Renal cortical epithelial cell (primary cell): ENCODE measurements around the gene C3orf22. TPM values are rescaled to one million over a fixed set of nuclear protein-coding genes. Genes with fewer than 3 reads are reported as not detected.
"Not testable (repeated sequence)": the region's sequence is repeated elsewhere in the genome, so short reads cannot be mapped to it uniquely, and the experiment has no call there.

Experiments used
- DNase-seq: peaks from one replicate; pipeline ENCODE4 v3.0.0-alpha.2; 2011; ENCODE audit warnings: low read depth
- total RNA-seq: library from RNA; depleted of rRNA; stranded (reverse); fragments of >200 nt; gene quantifications from 2 replicates; pipeline ENCODE4 v1.2.3, GENCODE V29; 2014

C3orf22 gene
- total RNA-seq, 1 donor from 2014 or later = not detected

GRCh38 chr3:126543457-126544061, 15.2 kb downstream of the C3orf22 start:
- no peak for DNase-seq

- no peak for DNase-seq
Measured at GRCh38 chr3:126542340-126543241, 16.1 kb downstream of the C3orf22 start.

- DNase-seq = no peak
Measured at GRCh38 chr3:126541628-126542339, 16.9 kb downstream of the C3orf22 start.

- no peak for DNase-seq
Measured at GRCh38 chr3:126540951-126541627, 17.6 kb downstream of the C3orf22 start.

GRCh38 chr3:126540342-126540849, 18.3 kb downstream of the C3orf22 start:
- DNase-seq = peak; percentile 91

- no peak for DNase-seq
Measured at GRCh38 chr3:126539558-126540250, 19.0 kb downstream of the C3orf22 start.

GRCh38 chr3:126538966-126539365, 19.8 kb downstream of the C3orf22 start:
- no peak for DNase-seq

GRCh38 chr3:126538316-126538715, 20.4 kb downstream of the C3orf22 start:
- no peak for DNase-seq

GRCh38 chr3:126537730-126538281, 20.9 kb downstream of the C3orf22 start:
- no peak for DNase-seq

GRCh38 chr3:126537116-126537729, 21.5 kb downstream of the C3orf22 start:
- no peak for DNase-seq

GRCh38 chr3:126536126-126536525, 22.6 kb downstream of the C3orf22 start:
- DNase-seq = no peak

GRCh38 chr3:126535636-126536035, 23.1 kb downstream of the C3orf22 start:
- DNase-seq = no peak

- not testable (repeated sequence) for DNase-seq
Measured at GRCh38 chr3:126534716-126535115, 24.0 kb downstream of the C3orf22 start.

- DNase-seq = no peak
Measured at GRCh38 chr3:126533506-126533905, 25.2 kb downstream of the C3orf22 start.

GRCh38 chr3:126531051-126531330, 27.7 kb downstream of the C3orf22 start:
- DNase-seq = no peak

- DNase-seq = no peak
Measured at GRCh38 chr3:126530171-126531050, 28.3 kb downstream of the C3orf22 start.

- DNase-seq = no peak
Measured at GRCh38 chr3:126529585-126530170, 29.1 kb downstream of the C3orf22 start.

- peak; percentile 82 for DNase-seq
Measured at GRCh38 chr3:126528800-126529541, 29.8 kb downstream of the C3orf22 start.
